CD4-positive, alpha-beta T cell treated with Interleukin-12 subunit alpha and Interleukin-12 subunit beta, for 1 hour (primary cell): ENCODE measurements around the gene FAM89B.
"Not testable (repeated sequence)": the region's sequence is repeated elsewhere in the genome, so short reads cannot be mapped to it uniquely, and the experiment has no call there.

ENCODE experiments used
- DNase-seq: peaks from one replicate; pipeline ENCODE4 v3.0.0-alpha.2; 2020

Gene FAM89B

GRCh38 chr11:65572356-65573051 lies at the start of gene FAM89B:
Gene FAM89B, plus strand, starts transcription at chr11:65572538. Its CDS starts 132 bp downstream, at chr11:65572670.
- peak; percentile 90 for DNase-seq

GRCh38 chr11:65522718-65523630 lies 49.4 kb upstream of the FAM89B start:
- DNase-seq: peak; percentile 39

GRCh38 chr11:65523631-65523968 lies 48.7 kb upstream of the FAM89B start:
- not testable (repeated sequence) for DNase-seq

- DNase-seq: no peak
These were observed 48.2 kb upstream of the FAM89B start for GRCh38 chr11:65524014-65524740.

GRCh38 chr11:65524741-65525545 lies 47.4 kb upstream of the FAM89B start, which contains the start of gene SCYL1:
Gene SCYL1, plus strand, starts transcription at chr11:65525083. Its CDS starts 71 bp downstream, at chr11:65525154.
- DNase-seq: peak; percentile 86

- DNase-seq: no peak
These were observed 46.5 kb upstream of the FAM89B start for GRCh38 chr11:65525546-65526480.

GRCh38 chr11:65526744-65527143 lies 45.6 kb upstream of the FAM89B start:
- DNase-seq: no peak

GRCh38 chr11:65528819-65529350 lies 43.5 kb upstream of the FAM89B start:
- DNase-seq: no peak

- DNase-seq: no peak
These were observed 42.7 kb upstream of the FAM89B start for GRCh38 chr11:65529475-65530156.

- DNase-seq: peak; percentile 41
These were observed 42.2 kb upstream of the FAM89B start for GRCh38 chr11:65530157-65530496.

GRCh38 chr11:65532388-65533064 lies 39.8 kb upstream of the FAM89B start:
- no peak for DNase-seq

GRCh38 chr11:65535102-65535501 lies 37.2 kb upstream of the FAM89B start:
- DNase-seq: no peak

GRCh38 chr11:65536412-65537295 lies 35.7 kb upstream of the FAM89B start:
- DNase-seq: no peak

- DNase-seq: no peak
These were observed 35.1 kb upstream of the FAM89B start for GRCh38 chr11:65537296-65537597.

- no peak for DNase-seq
These were observed 34.6 kb upstream of the FAM89B start for GRCh38 chr11:65537620-65538231.

GRCh38 chr11:65538232-65538914 lies 34.0 kb upstream of the FAM89B start:
- DNase-seq: no peak

GRCh38 chr11:65538915-65539743 lies 33.2 kb upstream of the FAM89B start:
- no peak for DNase-seq
